ENCODE results near the gene ZFYVE1. TPM values are rescaled to one million over a fixed set of nuclear protein-coding genes. Genes with fewer than 3 reads are reported as not detected.
"Not testable (repeated sequence)": the region's sequence is repeated elsewhere in the genome, so short reads cannot be mapped to it uniquely, and the experiment has no call there.

The ZFYVE1 gene
- total and polyA plus RNA-seq, 4 donors, result 11.1 to 21.7 (median 15.8) TPM

GRCh38 chr14:73008501-73008900 lies 18.4 kb downstream of the ZFYVE1 start:
- DNase-seq (ENCODE audit: low read depth in 4 of 6, low spot score in 6 of 6), result peak in 1 of 6 donors; percentile 31
- H3K27ac ChIP-seq (ENCODE audit: low read depth, low read length), result no peak overlapping the region

GRCh38 chr14:73007835-73008234 lies 19.1 kb downstream of the ZFYVE1 start:
- Histone ChIP-seq H3K4me1 (ENCODE audit: control insufficient read depth, insufficient read depth, low read length) (no peaks in the 10 kb centered on the region), H3K36me3 (ENCODE audit: control insufficient read depth, insufficient read depth, low read length) (peaks cover 26% of the 10 kb centered on the region), H3K9me3 (ENCODE audit: control insufficient read depth, insufficient read depth, low read length) (no peaks in the 10 kb centered on the region), H3K27me3 (ENCODE audit: control insufficient read depth, insufficient read depth, low read length) (no peaks in the 10 kb centered on the region), H3K27ac (ENCODE audit: low read depth, low read length) (no peak overlapping the region), H3K4me3 (ENCODE audit: low read depth, low read length) (no peak overlapping the region)
- DNase-seq (ENCODE audit: low read depth in 4 of 6, low spot score in 6 of 6), result no peak
- WGBS (ENCODE audit: insufficient coverage), result 93% methylated on average over 5 of the region's 5 CpGs

More at GRCh38 chr14:73008501-73008900, 18.4 kb downstream of the ZFYVE1 start:
- no peak overlapping the region for H3K4me3 ChIP-seq (ENCODE audit: low read depth, low read length)
- no peaks in the 10 kb centered on the region for H3K9me3 ChIP-seq (ENCODE audit: control insufficient read depth, insufficient read depth, low read length)
- WGBS (ENCODE audit: insufficient coverage), result no CpG with 5 or more reads among the region's 1 CpG
- H3K4me1 ChIP-seq (ENCODE audit: control insufficient read depth, insufficient read depth, low read length), result no peaks in the 10 kb centered on the region
- peaks cover 22% of the 10 kb centered on the region for H3K36me3 ChIP-seq (ENCODE audit: control insufficient read depth, insufficient read depth, low read length)
- no peaks in the 10 kb centered on the region for H3K27me3 ChIP-seq (ENCODE audit: control insufficient read depth, insufficient read depth, low read length)

DNA sequence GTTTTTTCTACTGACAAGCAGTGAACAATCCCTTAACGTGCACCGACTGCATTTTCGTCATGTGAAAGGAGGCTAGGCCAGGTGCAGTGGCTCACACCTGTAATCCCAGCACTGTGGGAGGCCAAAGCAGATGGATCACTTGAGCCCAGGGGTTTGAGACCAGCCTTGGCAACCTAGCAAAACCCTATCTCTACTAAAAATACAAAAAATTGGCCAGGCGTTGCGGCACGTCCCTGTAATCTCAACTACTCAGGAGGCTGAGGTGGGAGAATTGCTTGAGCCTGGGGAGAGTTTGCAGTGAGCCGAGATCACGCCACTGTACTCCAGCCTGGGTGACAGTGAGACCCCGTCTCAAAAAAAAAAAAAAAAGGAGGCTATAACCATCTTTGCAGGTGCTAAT lies 22.3 kb downstream of the ZFYVE1 start:
- not testable (repeated sequence) for DNase-seq (ENCODE audit: low read depth in 4 of 6, low spot score in 6 of 6); H3K9me3 ChIP-seq (ENCODE audit: control insufficient read depth, insufficient read depth, low read length); H3K27ac ChIP-seq (ENCODE audit: low read depth, low read length); H3K27me3 ChIP-seq (ENCODE audit: control insufficient read depth, insufficient read depth, low read length); H3K4me3 ChIP-seq (ENCODE audit: low read depth, low read length); H3K4me1 ChIP-seq (ENCODE audit: control insufficient read depth, insufficient read depth, low read length)
- 85% methylated on average over 4 of the region's 9 CpGs for WGBS (ENCODE audit: insufficient coverage)
- H3K36me3 ChIP-seq (ENCODE audit: control insufficient read depth, insufficient read depth, low read length), result peaks cover 22% of the 10 kb centered on the region

DNA sequence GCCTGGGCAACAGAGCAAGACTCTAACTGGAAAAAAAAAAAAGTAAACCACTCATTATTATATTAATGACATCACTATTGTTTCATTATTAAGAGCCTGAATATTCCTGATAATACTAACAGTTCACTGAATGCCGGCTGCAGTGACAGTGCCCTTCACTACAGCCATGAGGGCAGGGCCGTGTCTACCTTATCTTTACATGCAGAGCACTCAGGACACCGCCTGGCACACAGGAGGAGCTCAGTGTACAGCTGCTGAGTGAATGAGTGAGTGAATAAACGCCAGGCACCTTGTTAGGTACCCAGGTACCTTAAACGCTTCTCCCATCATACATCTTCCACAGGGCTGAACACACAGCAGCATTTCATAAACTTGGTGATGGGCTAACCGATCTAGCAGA lies 23.2 kb downstream of the ZFYVE1 start:
- DNase-seq (ENCODE audit: low read depth in 4 of 6, low spot score in 6 of 6), result no peak
- no peaks in the 10 kb centered on the region for H3K4me1 ChIP-seq (ENCODE audit: control insufficient read depth, insufficient read depth, low read length)
- H3K36me3 ChIP-seq (ENCODE audit: control insufficient read depth, insufficient read depth, low read length), result peaks cover 20% of the 10 kb centered on the region
- no peaks in the 10 kb centered on the region for H3K27me3 ChIP-seq (ENCODE audit: control insufficient read depth, insufficient read depth, low read length)
- no peaks in the 10 kb centered on the region for H3K9me3 ChIP-seq (ENCODE audit: control insufficient read depth, insufficient read depth, low read length)
- WGBS (ENCODE audit: insufficient coverage), result 94% methylated on average over 3 of the region's 6 CpGs
- H3K4me3 ChIP-seq (ENCODE audit: low read depth, low read length), result no peak overlapping the region
- no peak overlapping the region for H3K27ac ChIP-seq (ENCODE audit: low read depth, low read length)

- H3K36me3 ChIP-seq (ENCODE audit: control insufficient read depth, insufficient read depth, low read length), result peaks cover 30% of the 10 kb centered on the region
- H3K27ac ChIP-seq (ENCODE audit: low read depth, low read length), result no peak overlapping the region
- H3K4me3 ChIP-seq (ENCODE audit: low read depth, low read length), result no peak overlapping the region
- no peaks in the 10 kb centered on the region for H3K27me3 ChIP-seq (ENCODE audit: control insufficient read depth, insufficient read depth, low read length)
- no peaks in the 10 kb centered on the region for H3K9me3 ChIP-seq (ENCODE audit: control insufficient read depth, insufficient read depth, low read length)
- WGBS (ENCODE audit: insufficient coverage), result 92% methylated on average over 1 of the region's 2 CpGs
- no peaks in the 10 kb centered on the region for H3K4me1 ChIP-seq (ENCODE audit: control insufficient read depth, insufficient read depth, low read length)
- DNase-seq (ENCODE audit: low read depth in 4 of 6, low spot score in 6 of 6), result no peak
Measured at GRCh38 chr14:73000073-73000472, 26.8 kb downstream of the ZFYVE1 start.

DNA sequence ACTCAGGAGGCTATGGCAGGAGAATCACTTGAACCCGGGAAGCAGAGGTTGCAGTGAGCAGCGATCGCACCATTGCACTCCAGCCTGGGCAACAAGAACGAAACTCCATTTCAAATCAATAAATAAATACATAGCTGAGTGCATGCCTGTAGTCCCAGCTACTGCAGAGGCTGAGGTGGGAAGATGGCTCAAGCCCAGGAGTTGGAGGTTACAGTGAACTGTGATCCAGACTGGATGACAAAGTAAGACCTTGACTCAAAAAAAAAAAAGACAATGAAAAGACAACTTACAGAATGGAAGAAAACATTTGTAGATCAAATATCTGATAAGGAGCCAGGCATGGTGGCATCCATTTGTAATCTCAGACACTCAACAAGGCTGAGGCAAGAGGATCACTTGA lies 27.6 kb downstream of the ZFYVE1 start:
- no peak overlapping the region for H3K27ac ChIP-seq (ENCODE audit: low read depth, low read length)
- WGBS (ENCODE audit: insufficient coverage), result 100% methylated on average over 1 of the region's 4 CpGs
- H3K4me1 ChIP-seq (ENCODE audit: control insufficient read depth, insufficient read depth, low read length), result no peaks in the 10 kb centered on the region
- no peak for DNase-seq (ENCODE audit: low read depth in 4 of 6, low spot score in 6 of 6)
- H3K9me3 ChIP-seq (ENCODE audit: control insufficient read depth, insufficient read depth, low read length), result no peaks in the 10 kb centered on the region
- no peak overlapping the region for H3K4me3 ChIP-seq (ENCODE audit: low read depth, low read length)
- H3K27me3 ChIP-seq (ENCODE audit: control insufficient read depth, insufficient read depth, low read length), result no peaks in the 10 kb centered on the region
- peaks cover 29% of the 10 kb centered on the region for H3K36me3 ChIP-seq (ENCODE audit: control insufficient read depth, insufficient read depth, low read length)

- no peaks in the 10 kb centered on the region for H3K9me3 ChIP-seq (ENCODE audit: control insufficient read depth, insufficient read depth, low read length)
- H3K27ac ChIP-seq (ENCODE audit: low read depth, low read length), result no peak overlapping the region
- H3K36me3 ChIP-seq (ENCODE audit: control insufficient read depth, insufficient read depth, low read length), result peaks cover 30% of the 10 kb centered on the region
- no peak overlapping the region for H3K4me3 ChIP-seq (ENCODE audit: low read depth, low read length)
- WGBS (ENCODE audit: insufficient coverage), result 100% methylated on average over 1 of the region's 2 CpGs
- no peak for DNase-seq (ENCODE audit: low read depth in 4 of 6, low spot score in 6 of 6)
- H3K27me3 ChIP-seq (ENCODE audit: control insufficient read depth, insufficient read depth, low read length), result no peaks in the 10 kb centered on the region
- no peaks in the 10 kb centered on the region for H3K4me1 ChIP-seq (ENCODE audit: control insufficient read depth, insufficient read depth, low read length)
Measured at GRCh38 chr14:72998252-72998903, 28.5 kb downstream of the ZFYVE1 start.

- no peak overlapping the region for H3K4me3 ChIP-seq (ENCODE audit: low read depth, low read length)
- WGBS (ENCODE audit: insufficient coverage), result 81% methylated on average over 6 of the region's 6 CpGs
- no peaks in the 10 kb centered on the region for H3K27me3 ChIP-seq (ENCODE audit: control insufficient read depth, insufficient read depth, low read length)
- no peaks in the 10 kb centered on the region for H3K4me1 ChIP-seq (ENCODE audit: control insufficient read depth, insufficient read depth, low read length)
- no peaks in the 10 kb centered on the region for H3K9me3 ChIP-seq (ENCODE audit: control insufficient read depth, insufficient read depth, low read length)
- no peak overlapping the region for H3K27ac ChIP-seq (ENCODE audit: low read depth, low read length)
- no peak for DNase-seq (ENCODE audit: low read depth in 4 of 6, low spot score in 6 of 6)
- peaks cover 38% of the 10 kb centered on the region for H3K36me3 ChIP-seq (ENCODE audit: control insufficient read depth, insufficient read depth, low read length)
Measured at GRCh38 chr14:72996916-72997315, 30.0 kb downstream of the ZFYVE1 start.

- WGBS (ENCODE audit: insufficient coverage), result 100% methylated on average over 5 of the region's 8 CpGs
- H3K27ac ChIP-seq (ENCODE audit: low read depth, low read length), result no peak overlapping the region
- H3K9me3 ChIP-seq (ENCODE audit: control insufficient read depth, insufficient read depth, low read length), result no peaks in the 10 kb centered on the region
- H3K27me3 ChIP-seq (ENCODE audit: control insufficient read depth, insufficient read depth, low read length), result no peaks in the 10 kb centered on the region
- H3K4me3 ChIP-seq (ENCODE audit: low read depth, low read length), result no peak overlapping the region
- peaks cover 35% of the 10 kb centered on the region for H3K36me3 ChIP-seq (ENCODE audit: control insufficient read depth, insufficient read depth, low read length)
- DNase-seq (ENCODE audit: low read depth in 4 of 6, low spot score in 6 of 6), result no peak
- no peaks in the 10 kb centered on the region for H3K4me1 ChIP-seq (ENCODE audit: control insufficient read depth, insufficient read depth, low read length)
Measured at GRCh38 chr14:72990171-72990570, 36.7 kb downstream of the ZFYVE1 start.

DNA sequence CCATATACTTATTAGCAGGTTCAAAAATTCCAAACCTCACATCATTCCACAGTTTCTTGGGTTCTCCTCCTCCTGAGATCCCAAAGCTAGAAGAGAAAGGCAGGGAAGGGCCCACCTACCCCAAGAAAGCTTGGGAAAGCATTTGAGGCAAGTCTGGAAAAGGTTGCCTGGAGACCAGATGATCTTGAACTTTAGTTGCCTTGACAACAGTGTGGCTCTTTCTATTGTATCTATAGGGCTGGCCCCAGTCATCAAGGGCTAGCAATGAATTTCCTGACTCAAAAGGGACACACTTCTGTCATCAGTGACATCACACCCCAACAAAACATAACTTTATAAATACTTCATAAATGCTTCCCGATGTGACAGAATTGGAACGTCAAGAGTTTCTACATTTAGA lies 40.0 kb downstream of the ZFYVE1 start:
- Histone ChIP-seq H3K4me1 (ENCODE audit: control insufficient read depth, insufficient read depth, low read length) (no peaks in the 10 kb centered on the region), H3K9me3 (ENCODE audit: control insufficient read depth, insufficient read depth, low read length) (no peaks in the 10 kb centered on the region), H3K36me3 (ENCODE audit: control insufficient read depth, insufficient read depth, low read length) (peaks cover 29% of the 10 kb centered on the region), H3K27ac (ENCODE audit: low read depth, low read length) (no peak overlapping the region), H3K4me3 (ENCODE audit: low read depth, low read length) (no peak overlapping the region), H3K27me3 (ENCODE audit: control insufficient read depth, insufficient read depth, low read length) (no peaks in the 10 kb centered on the region)
- WGBS (ENCODE audit: insufficient coverage), result 67% methylated on average over 2 of the region's 2 CpGs
- peak in 1 of 6 donors; percentile 11 for DNase-seq (ENCODE audit: low read depth in 4 of 6, low spot score in 6 of 6)

All from spinal cord (tissue), 10 donors.